Activated naive CD4-positive, alpha-beta T cell treated with anti-CD3 and anti-CD28 coated beads, Interleukin-2, amount 50 U/mL, for 72 hours (primary cell): ENCODE data around the gene PTMS. TPM values are rescaled to one million over a fixed set of nuclear protein-coding genes. Genes with fewer than 3 reads are reported as not detected.

Source experiments
- ATAC-seq, 2 donors: fragments of 150-1000 bp; cut with Tn5 transposase; 2 replicates each; pipeline ENCODE4 v1.10.0; 2021; ENCODE audit warnings: mild to moderate bottlenecking in 2 of 2, moderate library complexity in 2 of 2
- DNase-seq, 2 donors: peaks; one replicate each; pipeline ENCODE4 v3.0.0; 2021 to 2022; ENCODE audit warnings: low spot score in 2 of 2
- H3K27ac Mint-ChIP-seq, 2 donors: one replicate each; pipeline ENCODE4 v1.8.0; 2022; ENCODE audit warnings: mild to moderate bottlenecking in 2 of 2, mixed read lengths in 2 of 2
- H3K36me3 Mint-ChIP-seq, 2 donors: one replicate each; pipeline ENCODE4 v1.8.0; 2022; ENCODE audit warnings: mixed read lengths in 2 of 2
- H3K9me3 Mint-ChIP-seq, 2 donors: one replicate each; pipeline ENCODE4 v1.8.0; 2022; ENCODE audit warnings: mixed read lengths in 2 of 2
- total RNA-seq, 2 donors: library from RNA; stranded (reverse); gene quantifications; one replicate each; pipeline ENCODE4 v1.2.3, GENCODE V29; 2022

PTMS gene
- total RNA-seq, 2 donors from 2014 or later, result 76.0 to 163 TPM

- peaks cover 8 to 22% of the 10 kb centered on the region in 2 donors for H3K36me3 Mint-ChIP-seq
Measured at GRCh38 chr12:6820166-6820565, 54.0 kb downstream of the PTMS start.

More at GRCh38 chr12:6820166-6820565, 54.0 kb downstream of the PTMS start:
- no peaks in the 10 kb centered on the region for H3K9me3 Mint-ChIP-seq
- H3K27ac Mint-ChIP-seq, result no peak overlapping the region
- DNase-seq, result no peak
- no peak for ATAC-seq

Other genes with a start within 250 kb of the PTMS start
- 1,000 to 10,000 TPM; 5,900 to 8,209 TPM for gene GAPDH, start 231.8 kb upstream of the PTMS start, total RNA-seq
- 10 to 100 TPM; 10.3 to 16.4 TPM for gene IFFO1, start 210.3 kb upstream of the PTMS start, total RNA-seq
- 10 to 100 TPM; 78.8 to 79.8 TPM for gene NOP2, start 198.1 kb upstream of the PTMS start, total RNA-seq
- 100 to 1,000 TPM; 288 to 307 TPM for gene CHD4, start 159.0 kb upstream of the PTMS start, total RNA-seq
- 1 to 10 TPM; 2.8 to 5.1 TPM for gene LPAR5, start 130.4 kb upstream of the PTMS start, total RNA-seq
- 1 to 10 TPM; 2.1 to 2.8 TPM for gene ACRBP, start 118.9 kb upstream of the PTMS start, total RNA-seq
- gene ING4, start 103.2 kb upstream of the PTMS start, total RNA-seq, result 10 to 100 TPM; 18.1 to 24.3 TPM
- gene ZNF384, start 77.0 kb upstream of the PTMS start, total RNA-seq, result 10 to 100 TPM; 77.1 to 92.6 TPM
- gene PIANP, start 65.5 kb upstream of the PTMS start, total RNA-seq, result 1 to 10 TPM in 1 of 2 donors, not detected in 1; 1.3 TPM
- gene COPS7A, start 42.3 kb upstream of the PTMS start, total RNA-seq, result 10 to 100 TPM; 34.2 to 42.9 TPM
- gene MLF2, start 13.2 kb upstream of the PTMS start, total RNA-seq, result 100 to 1,000 TPM; 149 to 275 TPM
- gene LAG3, start 6.2 kb downstream of the PTMS start, total RNA-seq, result 100 to 1,000 TPM in 1 of 2 donors, 10 to 100 TPM in 1; 71.3 to 117 TPM
- gene CD4, start 23.2 kb downstream of the PTMS start, total RNA-seq, result 100 to 1,000 TPM; 165 to 244 TPM
- gene GPR162, start 55.5 kb downstream of the PTMS start, total RNA-seq, result under 1 TPM; 0.46 to 0.60 TPM
- gene P3H3, start 62.0 kb downstream of the PTMS start, total RNA-seq, result 1 to 10 TPM in 1 of 2 donors, under 1 TPM in 1; 0.82 to 3.0 TPM
- gene GNB3, start 74.6 kb downstream of the PTMS start, total RNA-seq, result 1 to 10 TPM in 1 of 2 donors, under 1 TPM in 1; 0.25 to 1.8 TPM
- gene CDCA3, start 84.9 kb downstream of the PTMS start, total RNA-seq, result 100 to 1,000 TPM; 110 to 147 TPM
- 100 to 1,000 TPM; 132 to 166 TPM for gene USP5, start 85.8 kb downstream of the PTMS start, total RNA-seq
- 1,000 to 10,000 TPM in 1 of 2 donors, 100 to 1,000 TPM in 1; 694 to 1,875 TPM for gene TPI1, start 101.2 kb downstream of the PTMS start, total RNA-seq
- gene SPSB2, start 106.9 kb downstream of the PTMS start, total RNA-seq, result 10 to 100 TPM in 1 of 2 donors, 1 to 10 TPM in 1; 1.4 to 11.7 TPM
- gene LRRC23, start 138.5 kb downstream of the PTMS start, total RNA-seq, result 10 to 100 TPM in 1 of 2 donors, 1 to 10 TPM in 1; 4.0 to 10.7 TPM
- gene ENO2, start 148.2 kb downstream of the PTMS start, total RNA-seq, result 100 to 1,000 TPM; 264 to 314 TPM
- gene ATN1, start 161.6 kb downstream of the PTMS start, total RNA-seq, result 10 to 100 TPM; 29.9 to 73.5 TPM
- not detected for gene RNU7-1, start 177.5 kb downstream of the PTMS start, total RNA-seq
- gene C12orf57, start 177.7 kb downstream of the PTMS start, total RNA-seq, result 100 to 1,000 TPM; 229 to 609 TPM
- 100 to 1,000 TPM; 320 to 609 TPM for gene PTPN6, start 185.0 kb downstream of the PTMS start, total RNA-seq
- 100 to 1,000 TPM; 387 to 423 TPM for gene PHB2, start 204.3 kb downstream of the PTMS start, total RNA-seq
- gene EMG1, start 204.6 kb downstream of the PTMS start, total RNA-seq, result 10 to 100 TPM; 69.0 to 76.3 TPM